HEK293 (cell line): Measurements from ENCODE around the gene OPN5.

Experiments used
- CTCF ChIA-PET: fragments of 350-600 bp; formaldehyde crosslinking; extraction: SDS; loops from one replicate; lab custom pipeline; 2021; ENCODE audit warnings: antibody characterized with exemption; lab: Yijun Ruan, JAX
- POLR2A ChIA-PET: fragments of 300-600 bp; formaldehyde crosslinking; extraction: SDS; loops from one replicate; lab custom pipeline; 2020; ENCODE audit warnings: antibody characterized with exemption, inconsistent platforms; lab: Yijun Ruan, JAX
- H3K27ac ChIP-seq: fragments of 200-500 bp; sonication (Bioruptor generic); 2 replicates; pipeline ENCODE4 v1.5.1; 2014; ENCODE audit warnings: low read depth, low read length, control low read depth, inconsistent platforms; ENCODE audit errors: extremely low read depth
- H3K36me3 ChIP-seq, 2 experiments: fragments of 200-500 bp in 1 of 2; sonication (Bioruptor generic) in 1 of 2; 1 replicate in 1 of 2; 2 replicates in 1 of 2; pipeline ENCODE4 v1.5.1; 2014 to 2017; ENCODE audit warnings: inconsistent platforms in 2 of 2, low read length in 2 of 2; ENCODE audit not compliant: control insufficient read depth in 2 of 2, insufficient read depth in 1 of 2
- H3K4me1 ChIP-seq: fragments of 200-500 bp; sonication (Bioruptor generic); 2 replicates; pipeline ENCODE4 v1.5.1; 2014; ENCODE audit warnings: mild to moderate bottlenecking, low read length, inconsistent platforms; ENCODE audit not compliant: control insufficient read depth, insufficient read depth
- H3K4me3 ChIP-seq: 2 replicates; pipeline ENCODE4 v1.5.1; 2011; ENCODE audit warnings: low read depth, mild to moderate bottlenecking, control low read depth, low read length, moderate library complexity
- H3K9me3 ChIP-seq: fragments of 200-500 bp; sonication (Bioruptor generic); 2 replicates; pipeline ENCODE4 v1.5.1; 2014; ENCODE audit warnings: low read depth, low read length, inconsistent platforms; ENCODE audit not compliant: control insufficient read depth, insufficient read depth
- KLF9 ChIP-seq: fragments of 450-650 bp; formaldehyde crosslinking; IDR thresholded peaks from 2 replicates; pipeline ENCODE4 v1.5.1; 2016; ENCODE audit warnings: missing biosample characterization, missing genetic modification characterization, low read depth
- SP3 ChIP-seq: fragments of 450-650 bp; formaldehyde crosslinking; IDR thresholded peaks from 2 replicates; pipeline ENCODE4 v1.5.1; 2016; ENCODE audit warnings: missing biosample characterization, missing genetic modification characterization
- YY1 ChIP-seq: fragments of 450-650 bp; formaldehyde crosslinking; IDR thresholded peaks from 2 replicates; pipeline ENCODE4 v1.5.1; 2018; ENCODE audit warnings: missing biosample characterization, missing genetic modification characterization
- ZBTB21 ChIP-seq: fragments of 450-650 bp; formaldehyde crosslinking; IDR thresholded peaks from 2 replicates; pipeline ENCODE4 v1.5.1; 2017; ENCODE audit warnings: missing biosample characterization, missing genetic modification characterization
- ZBTB7A ChIP-seq: fragments of 450-650 bp; formaldehyde crosslinking; IDR thresholded peaks from 2 replicates; pipeline ENCODE4 v1.5.1; 2016; ENCODE audit warnings: low read depth, missing biosample characterization, missing genetic modification characterization
- ZEB2 ChIP-seq: fragments of 450-650 bp; formaldehyde crosslinking; IDR thresholded peaks from 2 replicates; pipeline ENCODE4 v1.5.1; 2016; ENCODE audit warnings: missing biosample characterization, missing genetic modification characterization
- ZFP3 ChIP-seq: fragments of 450-650 bp; formaldehyde crosslinking; IDR thresholded peaks from 2 replicates; pipeline ENCODE4 v1.5.1; 2016; ENCODE audit warnings: low read depth, missing biosample characterization, missing genetic modification characterization
- ZNF133 ChIP-seq: fragments of 450-650 bp; formaldehyde crosslinking; IDR thresholded peaks from 2 replicates; pipeline ENCODE4 v1.5.1; 2016; ENCODE audit warnings: missing biosample characterization, missing genetic modification characterization
- ZNF174 ChIP-seq: fragments of 450-650 bp; formaldehyde crosslinking; IDR thresholded peaks from 2 replicates; pipeline ENCODE4 v1.5.0; 2017; ENCODE audit warnings: missing biosample characterization, mild to moderate bottlenecking, missing genetic modification characterization
- ZNF184 ChIP-seq: fragments of 450-650 bp; IDR thresholded peaks from 2 replicates; pipeline ENCODE4 v1.5.1; 2018; ENCODE audit warnings: missing biosample characterization, mild to moderate bottlenecking, missing genetic modification characterization
- ZNF19 ChIP-seq: fragments of 450-650 bp; formaldehyde crosslinking; IDR thresholded peaks from 2 replicates; pipeline ENCODE4; 2016; ENCODE audit warnings: missing biosample characterization, missing genetic modification characterization, low read depth
- ZNF202 ChIP-seq: fragments of 450-650 bp; formaldehyde crosslinking; IDR thresholded peaks from 2 replicates; pipeline ENCODE4 v1.5.1; 2016; ENCODE audit warnings: missing biosample characterization, missing genetic modification characterization, borderline replicate concordance
- ZNF335 ChIP-seq: fragments of 450-650 bp; formaldehyde crosslinking; conservative IDR thresholded peaks from 2 replicates; pipeline ENCODE4 v1.5.1; 2016; ENCODE audit warnings: missing biosample characterization, missing genetic modification characterization
- ZNF423 ChIP-seq: fragments of 450-650 bp; formaldehyde crosslinking; IDR thresholded peaks from 2 replicates; pipeline ENCODE4 v1.5.1; 2016; ENCODE audit warnings: missing biosample characterization, missing genetic modification characterization
- ZNF473 ChIP-seq: fragments of 450-650 bp; formaldehyde crosslinking; IDR thresholded peaks from 2 replicates; pipeline ENCODE4 v1.5.1; 2017; ENCODE audit warnings: missing biosample characterization, missing genetic modification characterization
- ZNF48 ChIP-seq: fragments of 450-650 bp; formaldehyde crosslinking; IDR thresholded peaks from 2 replicates; pipeline ENCODE4 v1.5.1; 2016; ENCODE audit warnings: missing biosample characterization, missing genetic modification characterization
- ZNF596 ChIP-seq: fragments of 450-650 bp; IDR thresholded peaks from 2 replicates; pipeline ENCODE4 v1.5.0; 2018; ENCODE audit warnings: missing biosample characterization, mild to moderate bottlenecking, missing genetic modification characterization, moderate library complexity
- ZNF670 ChIP-seq: fragments of 450-650 bp; formaldehyde crosslinking; IDR thresholded peaks from 2 replicates; pipeline ENCODE4 v1.5.1; 2016; ENCODE audit warnings: missing biosample characterization, missing genetic modification characterization, low read depth
- ZNF677 ChIP-seq: fragments of 450-650 bp; IDR thresholded peaks from 2 replicates; pipeline ENCODE4 v1.5.0; 2018; ENCODE audit warnings: missing biosample characterization, mild to moderate bottlenecking, missing genetic modification characterization, moderate library complexity
- TF ChIP-seq, protein P1 (sequence below): IDR thresholded peaks from 2 replicates; pipeline ENCODE4 v1.6.1; 2011; ENCODE audit warnings: mild to moderate bottlenecking, low read depth, low read length, borderline replicate concordance
- TF ChIP-seq, protein P2 (sequence below): fragments of 450-650 bp; formaldehyde crosslinking; IDR thresholded peaks from 2 replicates; pipeline ENCODE4 v1.5.1; 2017; ENCODE audit warnings: missing biosample characterization, missing genetic modification characterization
- TF ChIP-seq, protein P3 (sequence below): fragments of 450-650 bp; formaldehyde crosslinking; IDR thresholded peaks from 2 replicates; pipeline ENCODE4 v1.5.1; 2016; ENCODE audit warnings: missing biosample characterization, missing genetic modification characterization

The OPN5 gene

DNA sequence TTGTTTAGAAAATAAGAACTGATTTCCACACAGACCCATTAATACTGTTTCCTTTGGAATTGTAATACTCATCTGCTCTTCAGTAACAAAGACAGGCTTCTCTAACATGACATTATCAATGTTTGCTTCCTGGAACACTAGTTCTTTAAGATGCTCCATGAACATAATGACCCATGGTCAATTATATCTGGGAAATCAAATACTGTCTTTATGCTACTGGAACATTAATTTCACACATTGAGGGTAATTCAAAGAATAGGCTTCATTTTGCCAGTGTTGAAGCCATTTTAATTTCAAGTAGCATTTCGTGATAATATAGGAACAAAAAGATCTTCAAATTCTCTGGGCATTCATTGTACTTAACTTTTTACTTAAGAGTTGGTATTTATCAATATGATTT is 80.9 kb downstream of the OPN5 start:
- H3K27ac ChIP-seq, result no peak overlapping the region
- H3K4me3 ChIP-seq, result no peak overlapping the region
- H3K4me1 ChIP-seq, result no peaks in the 10 kb centered on the region
- TF ChIP-seq YY1 (tag by site-specific recombination) (no peak), KLF9 (no peak), ZNF677 (tag by site-specific recombination) (no peak), ZEB2 (tag by site-specific recombination) (no peak), ZNF670 (tag by site-specific recombination) (no peak), ZNF19 (tag by site-specific recombination) (no peak), ZNF202 (tag by site-specific recombination) (no peak), ZNF174 (tag by site-specific recombination) (no peak), SP3 (tag by site-specific recombination) (no peak), ZNF473 (no peak), ZBTB7A (tag by site-specific recombination) (no peak)
- TF ChIP-seq, protein P1, sequence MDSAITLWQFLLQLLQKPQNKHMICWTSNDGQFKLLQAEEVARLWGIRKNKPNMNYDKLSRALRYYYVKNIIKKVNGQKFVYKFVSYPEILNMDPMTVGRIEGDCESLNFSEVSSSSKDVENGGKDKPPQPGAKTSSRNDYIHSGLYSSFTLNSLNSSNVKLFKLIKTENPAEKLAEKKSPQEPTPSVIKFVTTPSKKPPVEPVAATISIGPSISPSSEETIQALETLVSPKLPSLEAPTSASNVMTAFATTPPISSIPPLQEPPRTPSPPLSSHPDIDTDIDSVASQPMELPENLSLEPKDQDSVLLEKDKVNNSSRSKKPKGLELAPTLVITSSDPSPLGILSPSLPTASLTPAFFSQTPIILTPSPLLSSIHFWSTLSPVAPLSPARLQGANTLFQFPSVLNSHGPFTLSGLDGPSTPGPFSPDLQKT, result no peak
- TF ChIP-seq, protein P2, sequence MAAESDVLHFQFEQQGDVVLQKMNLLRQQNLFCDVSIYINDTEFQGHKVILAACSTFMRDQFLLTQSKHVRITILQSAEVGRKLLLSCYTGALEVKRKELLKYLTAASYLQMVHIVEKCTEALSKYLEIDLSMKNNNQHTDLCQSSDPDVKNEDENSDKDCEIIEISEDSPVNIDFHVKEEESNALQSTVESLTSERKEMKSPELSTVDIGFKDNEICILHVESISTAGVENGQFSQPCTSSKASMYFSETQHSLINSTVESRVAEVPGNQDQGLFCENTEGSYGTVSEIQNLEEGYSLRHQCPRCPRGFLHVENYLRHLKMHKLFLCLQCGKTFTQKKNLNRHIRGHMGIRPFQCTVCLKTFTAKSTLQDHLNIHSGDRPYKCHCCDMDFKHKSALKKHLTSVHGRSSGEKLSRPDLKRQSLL (tag by site-specific recombination), result no peak
- H3K9me3 ChIP-seq, result no peaks in the 10 kb centered on the region
- no peaks in the 10 kb centered on the region for H3K36me3 ChIP-seq
- POLR2A ChIA-PET, result no interaction called here
- CTCF ChIA-PET, result no interaction called here

DNA sequence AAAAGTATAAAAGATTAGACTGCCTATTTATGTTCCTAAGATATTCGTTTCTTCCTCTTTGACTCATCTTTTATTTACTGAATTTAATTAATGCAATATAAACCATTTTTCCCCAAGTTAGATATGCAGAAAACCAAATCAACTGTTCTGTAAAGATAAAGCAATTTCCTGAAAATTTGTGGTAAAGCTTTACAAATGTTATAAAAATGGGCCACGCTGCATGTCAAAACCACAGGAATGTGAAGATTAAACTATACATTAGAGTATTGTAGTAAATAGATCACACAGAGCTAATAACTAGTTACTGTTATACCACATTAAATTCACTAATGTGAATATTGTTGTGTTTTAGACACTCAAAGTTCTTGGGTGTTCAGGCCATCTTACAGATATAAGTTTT is 83.4 kb downstream of the OPN5 start:
- POLR2A ChIA-PET, result no interaction called here
- Histone ChIP-seq H3K4me3 (no peak overlapping the region), H3K4me1 (no peaks in the 10 kb centered on the region), H3K9me3 (no peaks in the 10 kb centered on the region), H3K36me3 (no peaks in the 10 kb centered on the region), H3K27ac (no peak overlapping the region)
- TF ChIP-seq ZNF48 (tag by site-specific recombination) (no peak), ZNF596 (tag by site-specific recombination) (no peak), ZFP3 (tag by site-specific recombination) (no peak), ZNF133 (tag by site-specific recombination) (no peak), ZNF202 (tag by site-specific recombination) (no peak)
- TF ChIP-seq, protein P1, result no peak
- TF ChIP-seq, all 188 proteins: peak for 0
- CTCF ChIA-PET, result interaction anchor here (0.6 kb wide), 2 partner anchors 40 to 576 kb away, joined by 3 to 4 read pairs; no protein-coding TSS in a partner anchor

DNA sequence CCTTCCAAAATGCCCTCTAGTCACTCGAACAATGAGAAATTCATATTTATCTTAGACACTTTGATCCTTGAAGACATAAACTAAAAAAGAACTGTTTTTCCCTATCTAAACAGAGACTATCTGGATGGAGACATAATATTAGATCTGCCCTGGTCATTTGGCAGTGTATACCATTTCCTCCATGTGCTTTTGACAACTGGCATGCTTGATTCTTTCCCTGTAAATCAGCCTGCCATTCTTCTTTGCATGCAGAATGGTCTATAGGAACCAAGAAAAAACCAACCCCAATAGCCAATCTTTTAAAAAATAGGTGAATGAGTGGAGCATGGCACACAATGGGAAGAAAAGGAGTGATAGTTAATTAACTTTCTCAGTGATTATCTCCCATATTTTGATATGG is 93.8 kb downstream of the OPN5 start:
- Histone ChIP-seq H3K27ac (no peak overlapping the region), H3K4me1 (no peaks in the 10 kb centered on the region), H3K4me3 (no peak overlapping the region), H3K36me3 (no peaks in the 10 kb centered on the region), H3K9me3 (no peaks in the 10 kb centered on the region)
- POLR2A ChIA-PET, result no interaction called here
- CTCF ChIA-PET, result no interaction called here
- no peak for TF ChIP-seq ZBTB21 (tag by site-specific recombination)
- TF ChIP-seq ZNF335 (tag by site-specific recombination), result no peak
- TF ChIP-seq ZNF184 (tag by site-specific recombination), result no peak
- TF ChIP-seq, protein P3, sequence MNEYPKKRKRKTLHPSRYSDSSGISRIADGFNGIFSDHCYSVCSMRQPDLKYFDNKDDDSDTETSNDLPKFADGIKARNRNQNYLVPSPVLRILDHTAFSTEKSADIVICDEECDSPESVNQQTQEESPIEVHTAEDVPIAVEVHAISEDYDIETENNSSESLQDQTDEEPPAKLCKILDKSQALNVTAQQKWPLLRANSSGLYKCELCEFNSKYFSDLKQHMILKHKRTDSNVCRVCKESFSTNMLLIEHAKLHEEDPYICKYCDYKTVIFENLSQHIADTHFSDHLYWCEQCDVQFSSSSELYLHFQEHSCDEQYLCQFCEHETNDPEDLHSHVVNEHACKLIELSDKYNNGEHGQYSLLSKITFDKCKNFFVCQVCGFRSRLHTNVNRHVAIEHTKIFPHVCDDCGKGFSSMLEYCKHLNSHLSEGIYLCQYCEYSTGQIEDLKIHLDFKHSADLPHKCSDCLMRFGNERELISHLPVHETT, result no peak
- TF ChIP-seq ZNF423, result no peak
- TF ChIP-seq SP3 (tag by site-specific recombination), result no peak
